ENCODE results near the gene KIF20A.

- TF ChIP-seq, protein P1, sequence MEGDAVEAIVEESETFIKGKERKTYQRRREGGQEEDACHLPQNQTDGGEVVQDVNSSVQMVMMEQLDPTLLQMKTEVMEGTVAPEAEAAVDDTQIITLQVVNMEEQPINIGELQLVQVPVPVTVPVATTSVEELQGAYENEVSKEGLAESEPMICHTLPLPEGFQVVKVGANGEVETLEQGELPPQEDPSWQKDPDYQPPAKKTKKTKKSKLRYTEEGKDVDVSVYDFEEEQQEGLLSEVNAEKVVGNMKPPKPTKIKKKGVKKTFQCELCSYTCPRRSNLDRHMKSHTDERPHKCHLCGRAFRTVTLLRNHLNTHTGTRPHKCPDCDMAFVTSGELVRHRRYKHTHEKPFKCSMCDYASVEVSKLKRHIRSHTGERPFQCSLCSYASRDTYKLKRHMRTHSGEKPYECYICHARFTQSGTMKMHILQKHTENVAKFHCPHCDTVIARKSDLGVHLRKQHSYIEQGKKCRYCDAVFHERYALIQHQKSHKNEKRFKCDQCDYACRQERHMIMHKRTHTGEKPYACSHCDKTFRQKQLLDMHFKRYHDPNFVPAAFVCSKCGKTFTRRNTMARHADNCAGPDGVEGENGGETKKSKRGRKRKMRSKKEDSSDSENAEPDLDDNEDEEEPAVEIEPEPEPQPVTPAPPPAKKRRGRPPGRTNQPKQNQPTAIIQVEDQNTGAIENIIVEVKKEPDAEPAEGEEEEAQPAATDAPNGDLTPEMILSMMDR (IDR thresholded peaks at IDR 0.05), result no peak
- no peak for TF ChIP-seq EZH2 (IDR thresholded peaks at IDR 0.05)
- no peak for TF ChIP-seq EZH2phosphoT487 (IDR thresholded peaks at IDR 0.05)
These were observed 1.9 kb downstream of the KIF20A start for GRCh38 chr5:138180841-138181240.

All from neural progenitor cell (in vitro differentiated cells).